ENCODE results near the gene EBF3. TPM values are rescaled to one million over a fixed set of nuclear protein-coding genes. Genes with fewer than 3 reads are reported as not detected.

Gene EBF3
- total RNA-seq, 4 donors from 2014 or later: 1.5 to 4.1 (median 1.9) TPM; not detected in 1

DNA sequence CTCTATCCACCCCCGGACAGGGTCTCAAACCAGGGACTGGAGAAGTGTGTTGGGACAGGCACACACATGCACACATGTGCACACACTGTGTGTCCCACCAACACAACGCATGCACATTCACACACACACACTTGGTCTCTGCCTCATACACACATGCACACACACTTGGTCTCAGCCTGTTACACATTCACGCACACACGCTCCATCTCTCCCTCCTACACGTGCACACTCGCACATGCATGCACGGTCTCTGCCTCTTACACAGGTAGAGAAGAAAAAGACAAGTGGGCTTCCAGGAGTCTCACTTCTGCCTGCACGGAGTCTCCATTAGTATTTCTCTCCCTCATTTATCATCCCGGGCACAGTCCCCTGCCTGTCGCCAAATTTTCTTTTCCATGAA lies 171.2 kb downstream of the EBF3 start:
- no peaks in the 10 kb centered on the region for H3K36me3 ChIP-seq
- H3K4me3 ChIP-seq: no peak overlapping the region
- TF ChIP-seq POLR2A (IDR thresholded peaks at IDR 0.05): no peak
- TF ChIP-seq, protein P1, sequence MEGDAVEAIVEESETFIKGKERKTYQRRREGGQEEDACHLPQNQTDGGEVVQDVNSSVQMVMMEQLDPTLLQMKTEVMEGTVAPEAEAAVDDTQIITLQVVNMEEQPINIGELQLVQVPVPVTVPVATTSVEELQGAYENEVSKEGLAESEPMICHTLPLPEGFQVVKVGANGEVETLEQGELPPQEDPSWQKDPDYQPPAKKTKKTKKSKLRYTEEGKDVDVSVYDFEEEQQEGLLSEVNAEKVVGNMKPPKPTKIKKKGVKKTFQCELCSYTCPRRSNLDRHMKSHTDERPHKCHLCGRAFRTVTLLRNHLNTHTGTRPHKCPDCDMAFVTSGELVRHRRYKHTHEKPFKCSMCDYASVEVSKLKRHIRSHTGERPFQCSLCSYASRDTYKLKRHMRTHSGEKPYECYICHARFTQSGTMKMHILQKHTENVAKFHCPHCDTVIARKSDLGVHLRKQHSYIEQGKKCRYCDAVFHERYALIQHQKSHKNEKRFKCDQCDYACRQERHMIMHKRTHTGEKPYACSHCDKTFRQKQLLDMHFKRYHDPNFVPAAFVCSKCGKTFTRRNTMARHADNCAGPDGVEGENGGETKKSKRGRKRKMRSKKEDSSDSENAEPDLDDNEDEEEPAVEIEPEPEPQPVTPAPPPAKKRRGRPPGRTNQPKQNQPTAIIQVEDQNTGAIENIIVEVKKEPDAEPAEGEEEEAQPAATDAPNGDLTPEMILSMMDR (IDR thresholded peaks at IDR 0.05): no peak
- no peaks in the 10 kb centered on the region for H3K4me1 ChIP-seq
- no peak for DNase-seq
- H3K27me3 ChIP-seq: no peaks in the 10 kb centered on the region
- H3K27ac ChIP-seq: no peak overlapping the region
- no peaks in the 10 kb centered on the region for H3K9me3 ChIP-seq

GRCh38 chr10:129792141-129792540 lies 171.9 kb downstream of the EBF3 start:
- H3K36me3 ChIP-seq: no peaks in the 10 kb centered on the region
- no peak for DNase-seq
- no peaks in the 10 kb centered on the region for H3K27me3 ChIP-seq
- no peak overlapping the region for H3K27ac ChIP-seq
- no peaks in the 10 kb centered on the region for H3K4me1 ChIP-seq
- no peak overlapping the region for H3K4me3 ChIP-seq
- peaks cover 0 to 3% (median 0%) of the 10 kb centered on the region in 4 donors for H3K9me3 ChIP-seq
- TF ChIP-seq POLR2A (IDR thresholded peaks at IDR 0.05): no peak
- TF ChIP-seq, protein P1 (IDR thresholded peaks at IDR 0.05): no peak

- DNase-seq: no peak
- H3K27ac ChIP-seq: no peak overlapping the region
- no peak overlapping the region for H3K4me3 ChIP-seq
- no peaks in the 10 kb centered on the region for H3K27me3 ChIP-seq
- H3K4me1 ChIP-seq: no peaks in the 10 kb centered on the region
- H3K9me3 ChIP-seq: peaks cover 0 to 5% (median 0%) of the 10 kb centered on the region in 4 donors
- no peak for TF ChIP-seq POLR2A (IDR thresholded peaks at IDR 0.05)
- no peaks in the 10 kb centered on the region for H3K36me3 ChIP-seq
Observed at GRCh38 chr10:129790715-129791446, 173.2 kb downstream of the EBF3 start.

- no peaks in the 10 kb centered on the region for H3K27me3 ChIP-seq
- DNase-seq: peak in 1 of 3 donors; percentile 28
- no peak overlapping the region for H3K27ac ChIP-seq
- peaks cover 0 to 5% (median 0%) of the 10 kb centered on the region in 4 donors for H3K9me3 ChIP-seq
- no peaks in the 10 kb centered on the region for H3K4me1 ChIP-seq
- no peaks in the 10 kb centered on the region for H3K36me3 ChIP-seq
- H3K4me3 ChIP-seq: no peak overlapping the region
- TF ChIP-seq POLR2A (IDR thresholded peaks at IDR 0.05): no peak
- TF ChIP-seq, protein P1 (IDR thresholded peaks at IDR 0.05): no peak
Observed at GRCh38 chr10:129788215-129788614, 175.9 kb downstream of the EBF3 start.

- Histone ChIP-seq H3K9me3 (peaks cover 0 to 5% (median 0%) of the 10 kb centered on the region in 4 donors), H3K27ac (no peak overlapping the region), H3K36me3 (no peaks in the 10 kb centered on the region), H3K4me3 (no peak overlapping the region), H3K4me1 (no peaks in the 10 kb centered on the region), H3K27me3 (no peaks in the 10 kb centered on the region)
- TF ChIP-seq, protein P1 (IDR thresholded peaks at IDR 0.05): no peak
- TF ChIP-seq POLR2A (IDR thresholded peaks at IDR 0.05): no peak
- no peak for DNase-seq
Observed at GRCh38 chr10:129787557-129787956, 176.5 kb downstream of the EBF3 start.

GRCh38 chr10:129786216-129786615 lies 177.9 kb downstream of the EBF3 start:
- TF ChIP-seq, protein P1 (IDR thresholded peaks at IDR 0.05): no peak
- TF ChIP-seq POLR2A (IDR thresholded peaks at IDR 0.05): no peak
- Histone ChIP-seq H3K4me3 (no peak overlapping the region), H3K27me3 (no peaks in the 10 kb centered on the region), H3K27ac (no peak overlapping the region), H3K36me3 (no peaks in the 10 kb centered on the region), H3K9me3 (peaks cover 0 to 5% (median 0%) of the 10 kb centered on the region in 4 donors), H3K4me1 (no peaks in the 10 kb centered on the region)
- DNase-seq: peak in 1 of 3 donors; percentile 15

Measured in Peyer's patch (tissue), 4 donors.